GM19099 (cell line): ENCODE data around the gene NME8.

Experiments
- POLR2A ChIP-seq: IDR thresholded peaks from 3 replicates; pipeline ENCODE4 v1.6.1; 2011; ENCODE audit warnings: low read depth; ENCODE audit not compliant: insufficient read length; ENCODE audit errors: extremely low read depth

NME8 gene

GRCh38 chr7:37848297-37848696 is at the start of gene NME8:
TSS of gene NME8 (plus strand) at chr7:37848597. CDS start at chr7:37850267, 1,670 bp downstream.
- no peak for TF ChIP-seq POLR2A

- no peak for TF ChIP-seq POLR2A
Measured at GRCh38 chr7:37806152-37806551, 42.2 kb upstream of the NME8 start.

- no peak for TF ChIP-seq POLR2A
Measured at GRCh38 chr7:37815671-37816371, 32.6 kb upstream of the NME8 start.

- no peak for TF ChIP-seq POLR2A
Measured at GRCh38 chr7:37816922-37817590, 31.3 kb upstream of the NME8 start.

- no peak for TF ChIP-seq POLR2A
Measured at GRCh38 chr7:37817591-37817960, 30.8 kb upstream of the NME8 start.

GRCh38 chr7:37817996-37818720 is 30.2 kb upstream of the NME8 start:
- no peak for TF ChIP-seq POLR2A

- TF ChIP-seq POLR2A = no peak
Measured at GRCh38 chr7:37820708-37821468, 27.5 kb upstream of the NME8 start.

GRCh38 chr7:37822946-37823345 is 25.5 kb upstream of the NME8 start:
- TF ChIP-seq POLR2A = no peak

- no peak for TF ChIP-seq POLR2A
Measured at GRCh38 chr7:37823557-37823956, 24.8 kb upstream of the NME8 start.

- no peak for TF ChIP-seq POLR2A
Measured at GRCh38 chr7:37825038-37825437, 23.4 kb upstream of the NME8 start.

GRCh38 chr7:37826825-37827224 is 21.6 kb upstream of the NME8 start:
- TF ChIP-seq POLR2A = no peak

- no peak for TF ChIP-seq POLR2A
Measured at GRCh38 chr7:37831244-37831643, 17.2 kb upstream of the NME8 start.

GRCh38 chr7:37832194-37832593 is 16.2 kb upstream of the NME8 start:
- TF ChIP-seq POLR2A = no peak

- no peak for TF ChIP-seq POLR2A
Measured at GRCh38 chr7:37833107-37833817, 15.1 kb upstream of the NME8 start.

- TF ChIP-seq POLR2A = no peak
Measured at GRCh38 chr7:37833818-37834146, 14.6 kb upstream of the NME8 start.
